GM23248 (cell line): ENCODE measurements around the gene CAMKMT. TPM values are rescaled to one million over a fixed set of nuclear protein-coding genes. Genes with fewer than 3 reads are reported as not detected.

Source experiments
- DNase-seq: peaks from one replicate; pipeline ENCODE4 v3.0.0-alpha.2; 2015
- H2AFZ ChIP-seq: fragments of 200-600 bp; sonication (generic); 2 replicates; pipeline ENCODE4 v1.6.1; 2016; ENCODE audit warnings: antibody characterized with exemption
- H3F3A ChIP-seq: fragments of 200-600 bp; sonication (generic); 2 replicates; pipeline ENCODE4 v1.6.1; 2016; ENCODE audit warnings: mild to moderate bottlenecking, antibody characterized with exemption, mixed run types; ENCODE audit not compliant: insufficient read depth
- H3K27ac ChIP-seq: fragments of 200-600 bp; sonication (generic); 2 replicates; pipeline ENCODE4 v1.5.1; 2016; ENCODE audit warnings: mild to moderate bottlenecking
- H3K27me3 ChIP-seq: fragments of 200-600 bp; sonication (generic); replicated peaks from 2 replicates; pipeline ENCODE4 v1.6.1; 2016; ENCODE audit warnings: mild to moderate bottlenecking; ENCODE audit not compliant: insufficient read depth
- H3K36me3 ChIP-seq: fragments of 200-600 bp; sonication (generic); 2 replicates; pipeline ENCODE4 v1.6.1; 2016; ENCODE audit warnings: low read depth, mild to moderate bottlenecking
- H3K4me1 ChIP-seq: fragments of 200-600 bp; sonication (generic); 2 replicates; pipeline ENCODE4 v1.6.1; 2016; ENCODE audit warnings: mild to moderate bottlenecking; ENCODE audit not compliant: insufficient read depth
- H3K4me2 ChIP-seq: fragments of 200-600 bp; sonication (generic); one replicate; pipeline ENCODE4 v1.6.1; 2016; ENCODE audit warnings: mild to moderate bottlenecking; ENCODE audit not compliant: unreplicated experiment
- H3K4me3 ChIP-seq: fragments of 200-600 bp; sonication (generic); 2 replicates; pipeline ENCODE4 v1.5.1; 2016; ENCODE audit warnings: mild to moderate bottlenecking
- H3K79me2 ChIP-seq: fragments of 200-600 bp; sonication (generic); 2 replicates; pipeline ENCODE4 v1.6.1; 2016; ENCODE audit warnings: mild to moderate bottlenecking; ENCODE audit not compliant: insufficient read depth
- H3K9ac ChIP-seq: fragments of 200-600 bp; sonication (generic); 2 replicates; pipeline ENCODE4 v1.6.1; 2016; ENCODE audit warnings: mild to moderate bottlenecking
- H3K9me2 ChIP-seq: fragments of 200-600 bp; sonication (generic); 2 replicates; pipeline ENCODE4 v1.6.1; 2016; ENCODE audit warnings: mixed run types, mild to moderate bottlenecking, moderate library complexity; ENCODE audit not compliant: insufficient read depth
- H3K9me3 ChIP-seq: fragments of 200-600 bp; sonication (generic); one replicate; pipeline ENCODE4 v1.6.1; 2017; ENCODE audit warnings: low read depth
- H4K20me1 ChIP-seq: fragments of 200-600 bp; sonication (generic); 2 replicates; pipeline ENCODE4 v1.6.0; 2016; ENCODE audit not compliant: insufficient read depth
- EZH2 ChIP-seq: fragments of 200-600 bp; sonication (generic); IDR thresholded peaks from 2 replicates; pipeline ENCODE4 v1.6.1; 2018; ENCODE audit warnings: antibody characterized with exemption, mild to moderate bottlenecking; ENCODE audit not compliant: insufficient read depth, poor library complexity, severe bottlenecking
- EZH2phosphoT487 ChIP-seq: fragments of 200-600 bp; sonication (generic); IDR thresholded peaks from 2 replicates; pipeline ENCODE4 v1.6.1; 2018; ENCODE audit warnings: antibody characterized with exemption, moderate library complexity, mild to moderate bottlenecking, low read depth; ENCODE audit not compliant: insufficient read depth
- WGBS, 2 experiments: methylation state at CpG; one replicate each; pipeline ENCODE4 v1.1.6; 2015 to 2017; ENCODE audit warnings: low lambda C conversion rate in 2 of 2, low coverage in 1 of 2; ENCODE audit errors: missing lambda C conversion rate in 2 of 2; 5-methylcytosine and 5-hydroxymethylcytosine counted together
- in situ Hi-C: fragments of 300-500 bp; cut with MboI; formaldehyde crosslinking; loops from 2 replicates; pipeline ENCODE4 v1.15.0; 2020
- polyA plus RNA-seq: library from polyadenylated mRNA; unstranded; fragments of >200 nt; fragmentation: Nextera tagmentation; extraction: Ambion mirVana; gene quantifications from 2 replicates; pipeline ENCODE4 v1.2.1, GENCODE V29; 2016
- total RNA-seq: library from RNA; depleted of rRNA; stranded (reverse); fragments of >200 nt; shearing (Covaris generic); gene quantifications from 2 replicates; pipeline ENCODE4 v1.2.3, GENCODE V29; 2014

Gene CAMKMT
- total and polyA plus RNA-seq, 2 experiments from 2014 or later, result 3.1 to 6.9 TPM

DNA sequence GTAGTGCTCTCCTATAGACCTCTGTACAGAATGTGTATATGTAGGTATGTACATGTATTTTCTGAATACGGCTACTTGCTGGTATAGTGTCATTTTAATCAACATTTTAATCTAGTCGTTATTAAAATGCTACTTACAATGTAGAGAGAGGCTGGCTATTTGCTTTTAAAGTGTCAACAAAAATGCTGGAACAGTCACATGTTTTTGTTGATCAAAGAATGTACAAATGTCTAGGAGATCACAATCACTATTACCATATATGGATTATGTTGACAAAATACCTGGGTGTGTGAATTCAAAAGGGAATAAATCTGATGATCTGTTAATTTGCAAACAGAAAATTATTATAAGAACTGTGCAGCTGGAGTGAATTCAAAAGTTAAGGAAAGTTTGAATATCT is 170.3 kb downstream of the CAMKMT start:
- peaks cover 27% of the 10 kb centered on the region for H3K4me1 ChIP-seq
- TF ChIP-seq EZH2 (no peak), EZH2phosphoT487 (no peak)
- no peaks in the 10 kb centered on the region for H3K27me3 ChIP-seq
- no peak overlapping the region for H3K4me3 ChIP-seq
- 0 out of 2 replicates have a peak, but pooled peaks cover 2% of the 10 kb centered on the region for H3K9me2 ChIP-seq
- in situ Hi-C loops, result no loop called here
- H4K20me1 ChIP-seq, result no peaks in the 10 kb centered on the region
- WGBS, 2 experiments, result 91 to 98% methylated on average over 2 of the region's 2 CpGs
- H3K9me3 ChIP-seq, result no peaks in the 10 kb centered on the region
- no peak overlapping the region for H3K27ac ChIP-seq
- no peak overlapping the region for H2AFZ ChIP-seq
- no peak overlapping the region for H3K9ac ChIP-seq
- H3K79me2 ChIP-seq, result no peaks in the 10 kb centered on the region
- H3F3A ChIP-seq, result peaks cover 8% of the 10 kb centered on the region; the same call in 1 of the 2 replicates
- DNase-seq, result no peak
- no peak overlapping the region for H3K4me2 ChIP-seq
- no peaks in the 10 kb centered on the region for H3K36me3 ChIP-seq

DNA sequence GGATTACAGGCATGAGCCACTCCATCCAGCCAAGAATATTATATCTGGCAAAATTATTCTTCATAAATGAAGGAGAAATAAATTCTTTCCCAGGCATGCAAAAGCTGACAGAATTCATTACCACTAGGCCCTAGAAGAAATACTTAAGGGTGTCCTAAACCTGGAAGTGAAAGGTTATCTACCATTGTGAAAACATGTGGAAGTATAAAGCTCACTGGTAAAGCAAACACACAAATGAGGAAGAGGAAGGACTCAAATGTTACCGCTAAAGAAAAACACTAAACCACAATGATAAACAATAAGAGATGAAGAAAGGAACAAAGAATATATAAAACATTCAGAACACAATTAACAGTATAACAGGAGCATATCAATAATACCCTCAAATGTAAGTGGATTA is 171.8 kb downstream of the CAMKMT start:
- Histone ChIP-seq H3K79me2 (no peaks in the 10 kb centered on the region), H3K36me3 (no peaks in the 10 kb centered on the region), H3K4me2 (no peak overlapping the region), H2AFZ (no peak overlapping the region), H3K9ac (no peak overlapping the region), H3K4me3 (no peak overlapping the region), H3K27ac (no peak overlapping the region), H3K4me1 (peaks cover 19% of the 10 kb centered on the region), H3K9me3 (no peaks in the 10 kb centered on the region), H3K27me3 (no peaks in the 10 kb centered on the region), H3F3A (peaks cover 6% of the 10 kb centered on the region; the same call in 1 of the 2 replicates), H4K20me1 (no peaks in the 10 kb centered on the region), H3K9me2 (0 out of 2 replicates have a peak, but pooled peaks cover 2% of the 10 kb centered on the region)
- in situ Hi-C loops, result no loop called here
- TF ChIP-seq EZH2phosphoT487 (no peak), EZH2 (no peak)
- DNase-seq, result no peak
- WGBS, 2 experiments, result 95 to 97% methylated on average over 1 of the region's 1 CpG

DNA sequence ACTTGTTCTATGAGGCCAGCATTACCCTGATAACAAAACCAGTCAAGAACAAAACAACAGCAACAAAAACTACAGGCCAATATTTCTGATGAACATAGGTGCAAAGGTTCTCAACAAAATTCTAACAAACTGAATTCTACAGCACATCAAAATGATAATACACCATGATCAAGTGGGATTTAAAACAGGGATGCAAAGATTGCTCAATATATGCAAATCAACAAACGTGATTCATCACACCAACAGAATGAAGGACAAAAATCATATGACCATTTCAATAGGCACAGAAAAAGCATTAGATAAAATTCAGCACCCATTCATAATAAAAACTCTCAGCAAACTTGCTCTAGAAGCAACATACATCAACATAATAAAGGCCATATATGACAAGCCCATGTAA is 173.6 kb downstream of the CAMKMT start:
- in situ Hi-C loops, result no loop called here
- Histone ChIP-seq H3K4me3 (no peak overlapping the region), H3F3A (no peaks in the 10 kb centered on the region), H3K79me2 (no peaks in the 10 kb centered on the region), H3K27ac (no peak overlapping the region), H3K9ac (no peak overlapping the region), H3K4me2 (no peak overlapping the region), H2AFZ (no peak overlapping the region), H3K36me3 (no peaks in the 10 kb centered on the region), H3K9me3 (no peaks in the 10 kb centered on the region), H3K27me3 (no peaks in the 10 kb centered on the region), H3K4me1 (peaks cover under 1% of the 10 kb centered on the region; the same call in 1 of the 2 replicates), H3K9me2 (0 out of 2 replicates have a peak, but pooled peaks cover 2% of the 10 kb centered on the region), H4K20me1 (no peaks in the 10 kb centered on the region)
- no peak for TF ChIP-seq EZH2
- no peak for TF ChIP-seq EZH2phosphoT487
- DNase-seq, result no peak
- WGBS, 2 experiments, result 25 to 28% methylated on average over 1 of the region's 1 CpG

DNA sequence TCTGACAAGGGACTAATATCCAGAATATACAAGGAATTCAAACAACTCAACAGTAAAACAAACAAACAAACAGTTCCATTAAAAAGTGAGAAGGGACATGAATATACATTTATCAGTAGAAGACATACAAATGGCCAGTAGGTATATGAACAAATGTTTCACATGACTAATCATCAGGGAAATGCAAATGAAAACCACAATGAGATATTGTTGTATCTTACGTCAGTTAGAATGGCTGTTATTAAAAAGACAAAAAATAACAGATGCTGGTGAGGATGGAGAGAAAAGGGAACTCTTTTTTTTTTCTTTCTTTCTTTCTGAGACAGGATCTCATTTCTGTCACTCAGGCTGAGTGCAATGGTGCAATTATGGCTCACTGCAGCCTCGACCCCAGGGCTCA is 175.5 kb downstream of the CAMKMT start:
- WGBS, 2 experiments, result 89 to 91% methylated on average over 2 of the region's 2 CpGs
- Histone ChIP-seq H3K4me2 (no peak overlapping the region), H3K9me3 (no peaks in the 10 kb centered on the region)

DNA sequence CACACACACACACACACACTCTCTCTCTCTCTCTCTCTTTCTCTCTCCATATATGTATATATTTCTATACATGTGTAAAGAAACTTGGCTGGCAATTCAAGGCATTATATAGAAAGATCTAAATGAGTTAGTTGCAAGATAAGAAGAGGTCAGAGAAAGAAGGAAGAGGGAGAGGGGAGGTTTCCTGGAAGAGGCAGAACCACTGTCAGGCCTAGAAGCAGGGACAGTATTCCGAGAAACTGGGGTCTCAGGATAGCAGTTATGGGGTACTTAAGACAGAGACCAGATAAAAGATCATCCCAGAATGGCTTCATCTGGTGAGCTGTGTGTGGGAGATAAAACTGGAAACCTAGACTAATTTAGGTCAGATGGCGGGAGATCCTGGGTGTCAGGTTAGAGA is 180.8 kb downstream of the CAMKMT start:
- no peak overlapping the region for H3K9ac ChIP-seq
- H3K4me1 ChIP-seq, result peaks cover 9% of the 10 kb centered on the region
- TF ChIP-seq EZH2phosphoT487, result no peak
- TF ChIP-seq EZH2, result no peak
- no peaks in the 10 kb centered on the region for H4K20me1 ChIP-seq
- 95 to 100% methylated on average over 2 of the region's 2 CpGs for WGBS, 2 experiments
- H3K27ac ChIP-seq, result no peak overlapping the region
- DNase-seq, result no peak
- H3K4me2 ChIP-seq, result no peak overlapping the region
- H3K36me3 ChIP-seq, result no peaks in the 10 kb centered on the region
- no peaks in the 10 kb centered on the region for H3K9me3 ChIP-seq
- in situ Hi-C loops, result no loop called here
- no peak overlapping the region for H2AFZ ChIP-seq
- no peaks in the 10 kb centered on the region for H3K27me3 ChIP-seq
- H3K9me2 ChIP-seq, result no peaks in the 10 kb centered on the region
- peaks cover 4% of the 10 kb centered on the region for H3F3A ChIP-seq
- H3K4me3 ChIP-seq, result no peak overlapping the region
- no peaks in the 10 kb centered on the region for H3K79me2 ChIP-seq

More for the DNA sequence above, 175.5 kb downstream of the CAMKMT start:
- Histone ChIP-seq H3K27ac (no peak overlapping the region), H3K4me3 (no peak overlapping the region), H3K27me3 (no peaks in the 10 kb centered on the region), H3K36me3 (no peaks in the 10 kb centered on the region), H3K9ac (no peak overlapping the region), H3K79me2 (no peaks in the 10 kb centered on the region), H3K9me2 (0 out of 2 replicates have a peak, but pooled peaks cover 2% of the 10 kb centered on the region), H3F3A (no peaks in the 10 kb centered on the region), H3K4me1 (no peaks in the 10 kb centered on the region), H4K20me1 (no peaks in the 10 kb centered on the region), H2AFZ (no peak overlapping the region)
- DNase-seq, result no peak
- TF ChIP-seq EZH2phosphoT487 (no peak), EZH2 (no peak)
- in situ Hi-C loops, result no loop called here
